ENCODE results near the gene ADARB1.

- TF ChIP-seq CTCF (conservative IDR thresholded peaks at IDR 0.05; ENCODE audit: low read depth, low read length) (no peak), EZH2 (IDR thresholded peaks at IDR 0.05; ENCODE audit: low read length, unreplicated experiment) (no peak)
Observed at GRCh38 chr21:45200031-45200430, 125.7 kb downstream of the ADARB1 start.

Measured in PC-3 (cell line).